Stimulated activated naive CD8-positive, alpha-beta T cell treated with anti-CD3 and anti-CD28 coated beads, Interleukin-15, Interleukin-2, amounts not matched to agents 100 U/mL and 50 U/mL, for 24 hours (primary cell): ENCODE measurements around the gene TPM1.

ENCODE experiments used
- ATAC-seq: fragments of 150-1000 bp; cut with Tn5 transposase; one replicate; pipeline ENCODE4 v1.10.0; 2021
- DNase-seq: peaks from one replicate; pipeline ENCODE4 v3.0.0; 2021

The TPM1 gene

GRCh38 chr15:63042877-63043334 lies 359 bp downstream of the TPM1 start:
- ATAC-seq: peak; percentile 16

GRCh38 chr15:63043335-63044076 lies 959 bp downstream of the TPM1 start:
- DNase-seq: peak; percentile 7

More at GRCh38 chr15:63042877-63043334, 359 bp downstream of the TPM1 start:
- DNase-seq: no peak

GRCh38 chr15:63044077-63044644 lies 1.6 kb downstream of the TPM1 start:
- DNase-seq: no peak
- no peak for ATAC-seq

More at GRCh38 chr15:63043335-63044076, 959 bp downstream of the TPM1 start:
- no peak for ATAC-seq

- ATAC-seq (no peak), DNase-seq (no peak)
Measured at GRCh38 chr15:63044645-63045464, 2.3 kb downstream of the TPM1 start.

GRCh38 chr15:63045465-63045840 lies 2.9 kb downstream of the TPM1 start:
- no peak for ATAC-seq

GRCh38 chr15:63045879-63046278 lies 3.3 kb downstream of the TPM1 start:
- ATAC-seq (no peak), DNase-seq (no peak)

More at GRCh38 chr15:63045465-63045840, 2.9 kb downstream of the TPM1 start:
- DNase-seq: no peak

- no peak for ATAC-seq
Measured at GRCh38 chr15:63046917-63047760, 4.6 kb downstream of the TPM1 start.

GRCh38 chr15:63047792-63048114 lies 5.2 kb downstream of the TPM1 start:
- ATAC-seq (no peak), DNase-seq (no peak)

More at GRCh38 chr15:63046917-63047760, 4.6 kb downstream of the TPM1 start:
- DNase-seq: no peak

- DNase-seq (peak; percentile 90), ATAC-seq (peak; percentile 91)
Measured at GRCh38 chr15:63048115-63048775, 5.7 kb downstream of the TPM1 start.

- peak; percentile 48 for DNase-seq
- no peak for ATAC-seq
Measured at GRCh38 chr15:63048776-63049665, 6.5 kb downstream of the TPM1 start.

GRCh38 chr15:63049783-63050371 lies 7.3 kb downstream of the TPM1 start:
- ATAC-seq (no peak), DNase-seq (no peak)

GRCh38 chr15:63050731-63051155 lies 8.2 kb downstream of the TPM1 start:
- ATAC-seq: no peak
- no peak for DNase-seq

- no peak for DNase-seq
- no peak for ATAC-seq
Measured at GRCh38 chr15:63051156-63052066, 8.9 kb downstream of the TPM1 start.

GRCh38 chr15:63052077-63052841 lies 9.7 kb downstream of the TPM1 start:
- DNase-seq: no peak
- ATAC-seq: no peak

- no peak for DNase-seq
- no peak for ATAC-seq
Measured at GRCh38 chr15:63052961-63053698, 10.6 kb downstream of the TPM1 start.

- ATAC-seq (no peak), DNase-seq (no peak)
Measured at GRCh38 chr15:63054281-63054683, 11.7 kb downstream of the TPM1 start.

- no peak for DNase-seq
Measured at GRCh38 chr15:63054985-63055384, 12.4 kb downstream of the TPM1 start.

More at GRCh38 chr15:63054985-63055384, 12.4 kb downstream of the TPM1 start:
- ATAC-seq: no peak
